GM18867 (cell line): ENCODE data around the gene INTS11.

ENCODE experiments used
- ATAC-seq: cut with Tn5 transposase; IDR thresholded peaks from one replicate; pipeline ENCODE4 v1.9.1; 2021; ENCODE audit warnings: mild to moderate bottlenecking, moderate library complexity; ENCODE audit not compliant: unreplicated experiment

Gene INTS11

DNA sequence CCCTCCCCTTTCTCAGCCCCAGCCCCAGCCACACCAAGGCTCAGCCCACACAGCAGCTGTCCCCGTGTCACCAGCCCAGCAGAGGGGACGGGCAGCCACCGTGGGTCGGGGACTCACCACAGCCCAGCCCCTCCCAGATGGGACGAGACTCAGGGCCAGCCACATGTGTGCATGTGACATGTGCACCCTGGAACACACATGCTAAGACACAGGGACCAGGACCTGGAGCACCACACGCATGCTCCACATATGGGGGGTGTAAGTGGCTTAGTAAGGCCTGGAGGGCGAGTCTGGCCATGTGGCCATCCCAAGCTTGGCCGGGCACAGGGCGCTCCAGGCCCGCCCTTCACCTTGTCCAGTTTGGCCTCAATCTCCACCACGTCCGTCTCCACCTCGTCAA is 20.7 kb downstream of the INTS11 start:
- ATAC-seq = no peak

DNA sequence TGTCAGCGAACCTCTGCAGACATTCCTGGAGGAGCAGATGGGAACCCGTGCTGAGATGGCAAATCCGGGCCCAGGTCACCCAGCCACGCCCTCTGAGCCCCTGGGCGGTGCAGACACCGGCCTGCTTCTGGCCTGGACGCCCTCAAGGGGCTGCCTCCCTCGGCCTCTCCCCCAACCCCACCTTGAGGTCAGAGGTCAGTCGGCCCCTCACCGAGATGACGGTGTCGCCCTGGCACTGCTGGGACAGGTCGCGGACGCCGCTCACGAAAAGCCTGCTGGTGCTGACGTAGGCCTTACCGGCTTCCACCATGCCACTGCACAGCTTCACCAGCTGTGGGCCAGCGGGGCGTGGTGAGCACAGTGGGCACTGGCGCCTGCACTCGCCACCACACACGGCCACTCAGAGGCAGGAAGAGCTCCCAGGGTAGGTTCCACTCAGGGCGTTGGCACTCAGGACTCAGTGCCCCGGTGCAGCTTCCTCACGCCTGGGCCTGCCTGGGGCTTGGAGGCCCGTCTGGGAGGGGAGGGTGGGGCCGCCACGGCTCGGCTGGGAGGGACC is 21.4 kb downstream of the INTS11 start:
- ATAC-seq = no peak

DNA sequence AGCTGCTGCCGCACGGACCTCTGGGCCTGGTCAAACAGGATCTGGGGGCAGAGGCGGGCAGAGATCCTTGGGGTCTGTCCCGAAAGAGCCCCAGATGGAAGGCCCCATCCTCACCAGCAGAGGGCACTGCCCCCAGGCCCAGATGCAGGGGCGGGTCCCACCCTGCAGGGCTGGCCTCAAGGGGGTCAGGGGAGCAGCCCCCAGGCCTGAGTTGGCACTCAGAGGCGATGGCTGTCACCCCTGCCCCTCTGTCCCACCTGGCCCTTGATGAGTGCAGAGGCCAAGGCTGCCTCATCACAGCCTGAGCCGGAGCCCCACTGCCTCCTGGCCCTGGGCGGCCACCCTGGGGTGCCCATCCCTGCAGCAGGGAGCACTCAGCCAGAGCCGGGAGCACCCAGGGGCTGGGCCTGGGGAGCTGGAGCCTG is 22.4 kb downstream of the INTS11 start:
- no peak for ATAC-seq

DNA sequence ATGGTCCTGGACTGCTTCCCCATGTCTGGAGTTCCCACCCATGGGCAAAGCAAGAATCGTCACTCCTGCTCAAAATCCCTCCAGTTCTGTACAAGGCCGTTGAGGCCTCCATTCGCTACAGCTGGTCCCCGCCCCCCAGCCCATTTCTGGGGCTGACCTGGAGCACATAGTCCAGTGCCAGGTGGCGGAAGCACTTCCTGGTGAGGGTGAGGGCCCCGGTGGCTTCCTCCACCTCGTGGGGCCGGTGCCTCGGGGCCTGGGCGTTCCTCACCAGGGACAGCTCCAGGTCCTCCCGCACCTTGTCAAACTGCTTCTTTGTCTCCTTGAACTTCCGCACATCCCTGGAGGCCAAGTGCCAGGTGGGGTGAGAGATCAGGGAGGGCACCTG is 24.1 kb downstream of the INTS11 start:
- no peak for ATAC-seq

DNA sequence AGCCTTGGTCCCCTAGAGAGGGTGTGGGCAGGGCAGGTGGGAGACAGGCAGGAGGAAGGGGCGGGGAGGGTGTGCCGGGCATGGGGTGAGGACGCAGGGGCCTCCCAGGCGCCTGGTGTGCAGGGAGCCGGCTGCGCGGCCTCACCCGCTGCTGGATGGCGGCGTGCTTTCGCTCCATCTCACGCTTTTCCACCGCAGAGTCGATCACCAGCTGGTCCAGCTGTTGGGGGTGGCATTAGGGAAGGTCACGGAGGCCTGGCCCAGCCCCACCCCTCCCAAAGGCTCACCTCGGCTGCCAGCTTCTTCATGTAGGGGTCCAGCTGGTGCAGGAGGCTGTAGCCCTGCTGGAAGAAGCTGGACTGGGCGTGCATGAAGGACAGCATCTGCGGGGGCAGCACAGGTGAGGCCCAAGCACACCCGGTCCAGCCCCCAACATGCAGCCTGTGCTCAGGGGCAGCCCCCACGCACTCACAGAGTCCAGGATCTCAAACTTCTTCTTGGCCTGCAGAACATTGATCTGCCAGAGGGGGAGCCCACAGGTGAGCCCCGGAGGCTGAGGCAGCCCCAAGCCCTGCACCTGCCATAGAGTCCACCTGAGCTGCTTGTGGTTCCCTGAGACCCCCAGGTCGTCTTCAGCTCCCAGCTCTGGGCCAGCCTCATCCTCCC is 24.6 kb downstream of the INTS11 start:
- ATAC-seq = no peak

DNA sequence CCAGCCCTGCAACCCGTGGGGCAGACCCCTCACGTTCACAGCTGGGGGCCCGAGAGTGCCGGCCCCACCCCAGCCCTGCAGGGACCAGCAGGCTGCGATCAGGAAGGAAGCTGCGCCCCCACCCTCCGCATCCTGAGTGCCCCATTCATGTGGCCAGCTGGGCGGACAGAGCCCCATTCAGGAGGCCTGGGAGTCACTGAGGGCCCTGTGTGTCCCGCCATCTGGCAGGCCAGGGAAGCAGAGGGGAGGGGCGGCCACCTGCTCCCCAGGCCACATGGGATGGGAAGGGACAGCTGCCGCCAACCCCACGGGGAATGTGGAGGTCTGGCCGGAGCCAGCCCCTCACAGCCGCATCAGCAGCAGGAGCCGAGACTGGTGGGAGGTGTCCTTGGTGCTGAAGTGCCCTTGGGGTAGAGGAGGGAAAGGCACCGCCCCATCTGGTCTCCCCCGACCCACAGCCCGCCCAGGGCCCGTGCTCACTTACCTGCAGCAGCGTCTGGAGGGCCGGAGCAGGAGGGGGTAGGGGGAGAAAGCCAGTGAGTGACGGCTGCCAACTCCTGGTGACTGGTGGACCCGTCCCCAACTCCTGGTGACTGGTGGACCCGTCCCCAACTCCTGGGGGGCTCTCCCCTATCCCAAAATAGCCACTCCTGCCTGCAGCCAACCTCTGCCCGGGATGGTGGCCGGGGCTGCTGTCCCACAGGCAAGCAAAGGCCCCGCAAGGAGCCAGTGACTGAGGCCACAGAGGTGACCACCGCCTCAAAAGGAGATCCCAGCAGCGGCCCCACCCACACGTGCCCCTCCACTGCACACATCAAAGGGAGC is 25.4 kb downstream of the INTS11 start:
- ATAC-seq = no peak

DNA sequence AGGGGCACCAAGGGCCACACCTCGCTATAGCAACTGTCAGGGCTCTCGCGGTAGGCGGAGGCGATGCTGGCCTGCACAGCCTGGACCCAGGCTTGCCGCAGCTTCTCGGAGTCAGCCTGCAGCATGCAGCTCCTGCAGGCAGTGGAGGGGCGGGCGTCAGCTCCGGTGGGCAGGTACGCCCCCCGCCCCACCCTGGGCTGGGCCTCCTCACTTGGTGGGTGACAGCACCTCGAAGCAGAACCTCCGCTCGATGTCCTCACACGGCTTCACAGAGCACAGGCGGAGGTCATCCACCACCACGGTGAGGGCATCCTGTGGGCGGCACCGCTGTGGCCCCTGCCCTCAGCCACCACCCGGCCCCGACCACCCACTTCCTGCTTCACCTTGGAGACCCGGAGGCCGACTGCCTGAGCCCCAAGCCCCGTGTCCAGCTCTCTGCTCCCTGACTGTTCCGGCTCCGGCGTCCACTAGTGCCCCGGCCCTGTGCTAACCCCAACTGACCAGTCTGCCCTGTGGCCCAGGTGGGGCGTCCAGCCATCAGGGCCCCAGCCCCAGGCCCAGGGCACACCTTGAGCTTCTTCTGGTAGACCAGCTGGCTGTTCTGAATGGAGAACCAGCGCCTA is 26.5 kb downstream of the INTS11 start:
- no peak for ATAC-seq

DNA sequence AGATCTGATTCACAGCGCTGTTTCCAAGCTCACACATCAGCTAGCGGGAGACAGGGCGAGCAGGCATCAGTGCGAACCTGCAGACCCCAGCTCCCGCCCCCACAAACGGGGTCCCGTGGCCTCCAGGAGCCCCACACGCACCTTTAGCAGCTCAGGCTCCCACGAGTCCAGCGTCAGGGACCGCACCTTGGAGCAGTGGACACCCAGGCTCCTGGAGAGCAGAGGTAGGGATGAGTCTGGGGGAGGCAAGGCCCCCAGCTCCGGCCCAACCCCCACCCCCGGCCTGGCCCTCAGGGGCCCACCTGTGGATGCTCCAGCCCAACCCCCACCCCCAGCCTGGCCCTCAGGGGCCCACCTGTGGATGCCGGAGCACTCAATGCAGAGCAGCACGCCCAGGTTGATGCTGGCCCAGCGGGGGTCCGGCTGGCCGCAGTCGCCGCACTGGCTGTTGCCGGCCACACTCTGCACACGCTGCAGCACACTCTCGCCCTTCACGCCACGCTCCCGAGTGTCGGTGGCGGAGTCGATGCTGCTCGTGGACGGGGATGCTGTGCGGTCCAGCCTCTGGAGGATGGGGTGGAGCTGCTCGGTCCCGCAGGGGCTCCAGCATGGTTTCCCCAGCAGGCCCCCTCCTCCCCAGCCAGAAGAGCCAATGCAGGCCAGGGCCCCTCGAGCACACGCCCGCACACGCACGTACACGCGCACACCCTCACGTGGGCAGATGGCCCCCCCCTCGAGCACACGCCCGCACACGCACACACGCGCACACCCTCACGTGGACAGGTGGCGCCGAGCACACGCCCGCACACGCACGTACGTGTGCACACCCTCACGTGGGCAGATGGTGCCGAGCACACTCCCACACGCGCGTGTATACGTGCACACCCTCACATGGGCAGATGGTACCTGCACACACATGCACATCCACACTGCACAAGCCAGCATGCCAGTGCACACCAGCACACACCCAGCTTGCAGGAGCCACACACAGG is 28.1 kb downstream of the INTS11 start:
- ATAC-seq = no peak

DNA sequence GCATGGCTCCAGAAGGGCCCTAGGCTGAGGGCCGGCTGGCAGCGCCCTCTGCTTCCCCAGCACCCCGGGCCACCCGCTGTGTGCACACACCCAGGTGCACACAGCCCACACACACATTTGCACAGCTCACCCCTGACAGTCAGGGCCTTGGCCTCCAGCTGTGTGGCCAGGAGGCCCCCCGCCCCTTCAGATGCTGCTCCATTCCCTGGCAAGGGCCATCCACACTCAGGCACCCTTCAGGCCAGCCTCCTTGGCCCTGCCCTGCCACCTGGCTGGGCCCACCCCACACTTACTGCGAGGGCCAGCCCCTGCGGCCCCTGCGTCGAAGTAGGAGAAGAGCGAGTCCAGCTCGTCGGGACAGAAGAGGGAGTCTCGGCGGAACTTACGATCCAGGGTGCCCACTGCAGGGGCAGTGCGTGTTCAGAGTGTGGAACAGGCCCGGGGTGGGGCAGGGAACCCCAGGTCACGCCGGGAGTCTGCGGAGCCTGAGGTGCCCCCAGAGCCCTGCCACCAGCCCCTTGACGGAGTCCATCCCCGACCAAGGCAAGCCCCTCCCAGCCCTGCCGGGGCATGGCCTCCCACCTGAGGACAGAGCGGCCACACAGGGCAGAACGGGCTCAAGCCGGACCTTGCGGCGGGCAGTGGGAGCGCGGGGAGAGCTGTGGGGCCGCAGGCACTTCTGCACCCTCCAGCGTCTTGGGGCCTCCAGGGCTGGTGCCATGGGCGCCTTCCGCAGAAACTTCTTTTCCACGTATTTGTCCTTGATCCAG is 29.1 kb downstream of the INTS11 start:
- ATAC-seq = no peak

DNA sequence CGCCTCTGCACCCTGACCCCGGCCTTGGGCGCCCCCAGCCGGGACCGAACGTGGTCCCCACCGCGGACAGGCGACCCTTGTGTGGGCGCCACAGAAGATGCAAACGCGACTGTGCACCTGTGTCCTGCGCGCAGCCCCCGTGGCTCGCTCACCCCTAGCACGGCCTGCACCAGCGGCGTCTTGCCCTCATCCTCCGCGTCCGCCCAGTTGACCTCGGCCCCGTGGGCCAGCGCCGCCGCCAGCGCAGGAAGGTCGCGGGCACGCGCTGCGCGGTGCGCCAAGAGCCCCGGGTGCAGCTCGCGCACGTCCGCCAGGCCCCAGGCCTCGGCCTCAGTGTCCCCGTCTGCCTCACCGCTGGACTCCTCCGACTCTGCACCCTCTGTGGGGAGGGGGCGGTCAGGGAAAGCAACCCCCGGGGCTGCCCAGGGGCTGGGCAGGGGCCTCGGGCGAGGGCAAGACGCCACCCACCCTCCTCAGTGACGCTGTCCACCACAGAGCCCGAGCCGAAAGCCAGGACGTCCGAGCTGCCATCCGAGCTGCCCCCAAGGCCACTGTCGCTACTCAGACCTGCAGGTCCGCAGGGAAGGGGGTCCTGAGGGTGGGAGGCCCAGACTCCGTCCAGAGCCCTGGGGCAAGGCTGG is 30.1 kb downstream of the INTS11 start:
- ATAC-seq = no peak

DNA sequence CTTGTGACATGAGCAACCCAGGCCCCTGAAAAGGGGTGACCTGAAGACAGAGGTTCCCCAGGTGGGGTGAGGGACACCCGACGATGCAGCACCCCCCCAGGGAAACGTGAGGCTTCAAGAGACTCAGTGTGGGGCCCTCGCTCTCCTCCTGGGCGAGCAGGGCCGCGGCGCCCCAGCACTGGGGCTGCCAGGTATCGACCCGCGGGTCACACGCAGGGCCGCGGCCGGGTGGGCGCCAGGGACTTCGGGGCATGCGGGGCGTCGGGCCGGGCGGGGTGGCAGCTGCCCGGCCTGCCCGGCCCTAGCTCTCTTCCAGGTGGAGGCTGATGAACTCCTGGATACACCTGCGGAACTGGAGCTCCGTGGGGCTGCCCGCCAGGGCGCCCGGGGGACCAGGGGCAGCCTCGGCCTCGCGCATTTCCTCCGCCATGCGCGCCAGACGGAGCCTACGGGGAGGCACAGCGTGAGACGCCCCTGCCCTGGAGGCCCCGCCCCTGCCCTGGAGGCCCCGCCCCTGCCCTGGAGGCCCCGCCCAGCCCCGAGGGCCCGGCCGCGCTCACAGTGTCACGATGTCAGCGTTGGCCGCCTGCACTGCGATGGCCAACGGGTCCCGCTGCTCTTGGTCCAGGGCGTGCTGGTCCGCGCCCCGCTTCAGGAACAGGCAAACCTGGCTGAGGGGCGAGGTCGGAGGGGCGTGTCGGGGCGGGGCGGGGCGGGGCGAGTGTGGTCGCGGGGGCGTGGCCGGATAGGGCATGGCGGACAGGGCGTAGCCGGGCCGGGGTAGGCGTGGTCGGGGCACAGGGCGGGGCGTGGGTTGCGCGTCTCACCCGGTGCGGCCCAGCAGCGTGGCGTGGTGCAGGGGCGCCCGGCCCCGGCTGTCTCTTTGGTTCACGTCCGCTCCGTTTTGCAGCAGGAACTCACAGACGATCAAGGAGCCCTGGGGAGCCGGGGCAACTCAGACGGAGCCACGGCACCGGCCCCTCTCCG is 30.9 kb downstream of the INTS11 start:
- ATAC-seq = no peak

DNA sequence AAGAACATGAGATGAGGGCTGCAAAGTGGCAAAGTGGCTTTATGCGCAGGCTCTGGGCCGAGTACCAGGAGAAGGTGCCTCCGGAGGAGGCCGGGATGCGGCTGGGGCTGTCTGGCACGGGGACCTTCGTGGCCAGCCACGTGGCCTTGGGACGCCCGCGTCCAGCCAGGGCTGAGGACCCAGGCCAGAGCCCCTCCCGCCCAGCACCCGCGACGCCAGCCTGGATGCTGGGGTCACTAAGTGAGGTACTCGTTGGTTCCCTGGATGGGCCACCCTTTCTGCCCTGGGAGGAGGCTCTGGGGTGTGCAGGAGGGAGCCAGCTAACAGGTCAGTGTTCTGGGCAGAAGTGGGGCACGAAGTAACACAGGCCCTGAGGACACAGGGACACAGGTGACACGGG is 31.6 kb downstream of the INTS11 start:
- no peak for ATAC-seq

DNA sequence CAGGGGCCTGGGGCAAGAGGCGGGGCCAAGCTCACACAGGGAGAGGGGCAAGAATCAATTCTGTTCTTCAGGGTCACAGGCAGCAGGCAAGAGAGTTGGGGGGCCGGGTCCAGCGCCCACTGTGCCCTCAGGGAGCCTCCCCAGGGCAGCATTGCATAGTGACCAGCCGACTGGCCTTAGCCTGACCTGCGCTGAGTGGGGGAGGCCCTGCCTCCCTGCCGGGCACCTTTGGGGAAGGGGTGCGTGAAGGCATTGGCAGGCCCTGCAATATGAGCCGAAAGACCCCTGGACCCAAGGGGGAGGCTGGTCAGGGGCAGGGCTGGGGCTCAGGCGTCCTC is 32.0 kb downstream of the INTS11 start:
- no peak for ATAC-seq

DNA sequence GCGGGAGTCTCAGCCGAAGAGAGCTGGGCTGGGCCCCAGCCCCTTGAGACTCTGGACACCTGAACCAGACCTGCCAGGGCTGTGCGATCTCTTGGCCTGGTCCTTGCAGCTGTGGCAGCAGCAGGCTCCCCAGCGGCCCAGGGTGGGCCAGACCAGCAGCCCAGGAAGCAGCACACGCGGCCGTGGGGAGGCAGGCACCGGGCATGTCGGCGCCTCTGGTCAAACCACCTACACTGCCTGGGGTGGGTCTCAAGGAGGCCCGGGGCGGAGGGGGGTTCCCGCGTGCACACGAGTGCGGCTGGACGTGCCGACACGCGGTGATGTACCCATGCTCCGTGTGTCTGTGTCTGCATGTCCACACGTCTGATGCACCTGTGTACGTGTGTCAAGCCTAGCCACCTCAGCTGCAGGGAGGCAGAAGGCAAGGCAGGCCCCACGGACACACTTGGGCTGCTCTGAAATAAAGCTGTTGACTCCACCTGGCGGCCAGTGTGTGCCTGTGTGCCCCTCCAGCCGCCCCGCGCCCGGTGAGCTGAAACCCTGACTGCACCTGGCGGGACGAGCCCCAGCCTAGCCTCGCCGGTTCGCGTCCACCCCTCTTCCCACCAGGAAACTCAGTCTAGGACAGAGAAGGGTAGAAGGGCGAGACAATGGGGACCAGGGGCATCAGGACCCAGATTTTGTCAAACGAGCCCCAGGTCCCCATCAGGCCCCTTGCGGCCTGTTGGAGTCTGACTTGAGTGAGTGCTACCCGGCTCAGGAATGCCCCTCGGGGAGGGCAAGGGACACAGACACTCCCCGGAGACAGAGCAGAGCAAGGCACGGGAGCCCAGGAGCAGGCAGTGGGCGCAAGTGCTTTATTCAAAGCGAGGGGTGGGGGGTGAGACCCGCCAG is 32.7 kb downstream of the INTS11 start:
- ATAC-seq = peak; percentile 46

DNA sequence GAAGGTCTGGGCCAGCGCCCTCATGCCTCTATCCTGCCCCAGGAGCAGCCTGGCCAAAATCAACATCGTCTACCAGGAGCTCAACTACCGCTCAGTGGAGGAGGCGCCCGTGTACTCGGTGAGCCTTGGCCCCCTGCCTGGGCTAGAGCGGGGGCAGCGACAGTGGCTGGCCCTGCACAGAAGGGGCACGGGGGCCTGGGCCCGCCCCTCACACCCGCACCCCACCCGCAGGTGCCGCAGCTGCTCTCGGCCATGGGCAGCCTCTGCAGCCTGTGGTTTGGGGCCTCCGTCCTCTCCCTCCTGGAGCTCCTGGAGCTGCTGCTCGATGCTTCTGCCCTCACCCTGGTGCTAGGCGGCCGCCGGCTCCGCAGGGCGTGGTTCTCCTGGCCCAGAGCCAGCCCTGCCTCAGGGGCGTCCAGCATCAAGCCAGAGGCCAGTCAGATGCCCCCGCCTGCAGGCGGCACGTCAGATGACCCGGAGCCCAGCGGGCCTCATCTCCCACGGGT is 33.4 kb downstream of the INTS11 start:
- no peak for ATAC-seq

DNA sequence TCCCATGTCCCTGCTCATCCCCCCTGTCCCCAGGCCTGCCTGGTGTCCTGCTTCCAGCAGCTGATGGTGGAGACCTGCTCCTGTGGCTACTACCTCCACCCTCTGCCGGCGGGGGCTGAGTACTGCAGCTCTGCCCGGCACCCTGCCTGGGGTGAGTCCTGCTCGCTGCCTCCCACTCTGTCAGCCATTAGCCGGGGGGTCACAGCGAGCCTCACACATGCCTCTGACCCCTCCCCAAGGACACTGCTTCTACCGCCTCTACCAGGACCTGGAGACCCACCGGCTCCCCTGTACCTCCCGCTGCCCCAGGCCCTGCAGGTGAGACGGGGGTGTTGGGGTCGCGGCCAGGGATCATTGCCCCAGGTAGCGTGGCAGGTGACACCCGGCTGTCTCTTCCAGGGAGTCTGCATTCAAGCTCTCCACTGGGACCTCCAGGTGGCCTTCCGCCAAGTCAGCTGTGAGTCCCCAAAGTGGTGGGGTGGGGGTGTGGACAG is 34.2 kb downstream of the INTS11 start:
- ATAC-seq = no peak
